ENCODE data around the gene DGKI. TPM values are rescaled to one million over a fixed set of nuclear protein-coding genes. Genes with fewer than 3 reads are reported as not detected.

Gene DGKI
- total and polyA plus RNA-seq, 2 experiments from 2014 or later, result 0.16 to 1.0 TPM

DNA sequence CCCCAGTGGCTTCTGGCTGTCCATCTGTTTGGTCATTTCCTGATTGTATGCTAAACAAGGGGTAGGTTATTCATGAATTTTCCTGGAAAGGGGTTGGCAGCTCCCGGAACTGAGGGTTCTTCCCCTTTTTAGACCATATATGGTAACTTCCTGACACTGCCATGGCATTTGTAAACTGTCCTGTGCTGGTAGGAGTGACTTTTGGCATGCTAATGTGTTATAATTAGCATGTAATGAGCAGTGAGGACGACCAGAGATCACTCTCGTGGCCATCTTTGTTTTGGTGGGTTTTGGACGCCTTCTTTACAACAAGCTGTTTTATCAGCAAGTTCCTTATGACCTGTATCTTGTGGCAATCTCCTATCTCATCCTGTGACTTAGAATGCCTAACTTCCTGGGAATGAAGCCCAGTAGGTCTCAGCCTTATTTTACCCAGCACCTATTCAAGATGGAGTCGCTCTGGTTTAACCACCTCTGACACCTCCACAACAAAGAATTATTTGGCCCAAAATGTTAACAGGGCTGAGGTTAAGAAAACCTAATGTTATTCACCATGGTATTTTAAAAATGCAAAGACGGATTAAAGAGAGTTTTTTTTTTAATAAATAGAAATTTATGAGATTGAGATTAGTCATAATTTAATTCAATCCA is 500.9 kb downstream of the DGKI start (continued):
- TF ChIP-seq, protein P1, sequence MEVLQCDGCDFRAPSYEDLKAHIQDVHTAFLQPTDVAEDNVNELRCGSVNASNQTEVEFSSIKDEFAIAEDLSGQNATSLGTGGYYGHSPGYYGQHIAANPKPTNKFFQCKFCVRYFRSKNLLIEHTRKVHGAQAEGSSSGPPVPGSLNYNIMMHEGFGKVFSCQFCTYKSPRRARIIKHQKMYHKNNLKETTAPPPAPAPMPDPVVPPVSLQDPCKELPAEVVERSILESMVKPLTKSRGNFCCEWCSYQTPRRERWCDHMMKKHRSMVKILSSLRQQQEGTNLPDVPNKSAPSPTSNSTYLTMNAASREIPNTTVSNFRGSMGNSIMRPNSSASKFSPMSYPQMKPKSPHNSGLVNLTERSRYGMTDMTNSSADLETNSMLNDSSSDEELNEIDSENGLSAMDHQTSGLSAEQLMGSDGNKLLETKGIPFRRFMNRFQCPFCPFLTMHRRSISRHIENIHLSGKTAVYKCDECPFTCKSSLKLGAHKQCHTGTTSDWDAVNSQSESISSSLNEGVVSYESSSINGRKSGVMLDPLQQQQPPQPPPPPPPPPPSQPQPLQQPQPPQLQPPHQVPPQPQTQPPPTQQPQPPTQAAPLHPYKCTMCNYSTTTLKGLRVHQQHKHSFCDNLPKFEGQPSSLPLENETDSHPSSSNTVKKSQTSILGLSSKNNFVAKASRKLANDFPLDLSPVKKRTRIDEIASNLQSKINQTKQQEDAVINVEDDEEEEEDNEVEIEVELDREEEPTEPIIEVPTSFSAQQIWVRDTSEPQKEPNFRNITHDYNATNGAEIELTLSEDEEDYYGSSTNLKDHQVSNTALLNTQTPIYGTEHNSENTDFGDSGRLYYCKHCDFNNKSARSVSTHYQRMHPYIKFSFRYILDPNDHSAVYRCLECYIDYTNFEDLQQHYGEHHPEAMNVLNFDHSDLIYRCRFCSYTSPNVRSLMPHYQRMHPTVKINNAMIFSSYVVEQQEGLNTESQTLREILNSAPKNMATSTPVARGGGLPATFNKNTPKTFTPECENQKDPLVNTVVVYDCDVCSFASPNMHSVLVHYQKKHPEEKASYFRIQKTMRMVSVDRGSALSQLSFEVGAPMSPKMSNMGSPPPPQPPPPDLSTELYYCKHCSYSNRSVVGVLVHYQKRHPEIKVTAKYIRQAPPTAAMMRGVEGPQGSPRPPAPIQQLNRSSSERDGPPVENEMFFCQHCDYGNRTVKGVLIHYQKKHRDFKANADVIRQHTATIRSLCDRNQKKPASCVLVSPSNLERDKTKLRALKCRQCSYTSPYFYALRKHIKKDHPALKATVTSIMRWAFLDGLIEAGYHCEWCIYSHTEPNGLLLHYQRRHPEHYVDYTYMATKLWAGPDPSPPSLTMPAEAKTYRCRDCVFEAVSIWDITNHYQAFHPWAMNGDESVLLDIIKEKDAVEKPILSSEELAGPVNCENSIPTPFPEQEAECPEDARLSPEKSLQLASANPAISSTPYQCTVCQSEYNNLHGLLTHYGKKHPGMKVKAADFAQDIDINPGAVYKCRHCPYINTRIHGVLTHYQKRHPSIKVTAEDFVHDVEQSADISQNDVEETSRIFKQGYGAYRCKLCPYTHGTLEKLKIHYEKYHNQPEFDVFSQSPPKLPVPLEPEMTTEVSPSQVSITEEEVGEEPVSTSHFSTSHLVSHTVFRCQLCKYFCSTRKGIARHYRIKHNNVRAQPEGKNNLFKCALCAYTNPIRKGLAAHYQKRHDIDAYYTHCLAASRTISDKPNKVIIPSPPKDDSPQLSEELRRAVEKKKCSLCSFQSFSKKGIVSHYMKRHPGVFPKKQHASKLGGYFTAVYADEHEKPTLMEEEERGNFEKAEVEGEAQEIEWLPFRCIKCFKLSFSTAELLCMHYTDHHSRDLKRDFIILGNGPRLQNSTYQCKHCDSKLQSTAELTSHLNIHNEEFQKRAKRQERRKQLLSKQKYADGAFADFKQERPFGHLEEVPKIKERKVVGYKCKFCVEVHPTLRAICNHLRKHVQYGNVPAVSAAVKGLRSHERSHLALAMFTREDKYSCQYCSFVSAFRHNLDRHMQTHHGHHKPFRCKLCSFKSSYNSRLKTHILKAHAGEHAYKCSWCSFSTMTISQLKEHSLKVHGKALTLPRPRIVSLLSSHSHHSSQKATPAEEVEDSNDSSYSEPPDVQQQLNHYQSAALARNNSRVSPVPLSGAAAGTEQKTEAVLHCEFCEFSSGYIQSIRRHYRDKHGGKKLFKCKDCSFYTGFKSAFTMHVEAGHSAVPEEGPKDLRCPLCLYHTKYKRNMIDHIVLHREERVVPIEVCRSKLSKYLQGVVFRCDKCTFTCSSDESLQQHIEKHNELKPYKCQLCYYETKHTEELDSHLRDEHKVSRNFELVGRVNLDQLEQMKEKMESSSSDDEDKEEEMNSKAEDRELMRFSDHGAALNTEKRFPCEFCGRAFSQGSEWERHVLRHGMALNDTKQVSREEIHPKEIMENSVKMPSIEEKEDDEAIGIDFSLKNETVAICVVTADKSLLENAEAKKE (CRISPR knock-in tag; IDR thresholded peaks at IDR 0.05), result no peak
- TF ChIP-seq NANOG (IDR thresholded peaks at IDR 0.05; ENCODE audit: borderline replicate concordance) (no peak), CREB1 (CRISPR knock-in tag; IDR thresholded peaks at IDR 0.05; ENCODE audit: low read depth) (no peak), JUNB (IDR thresholded peaks at IDR 0.05; ENCODE audit: unreplicated experiment) (no peak)
- TF ChIP-seq, protein P2, sequence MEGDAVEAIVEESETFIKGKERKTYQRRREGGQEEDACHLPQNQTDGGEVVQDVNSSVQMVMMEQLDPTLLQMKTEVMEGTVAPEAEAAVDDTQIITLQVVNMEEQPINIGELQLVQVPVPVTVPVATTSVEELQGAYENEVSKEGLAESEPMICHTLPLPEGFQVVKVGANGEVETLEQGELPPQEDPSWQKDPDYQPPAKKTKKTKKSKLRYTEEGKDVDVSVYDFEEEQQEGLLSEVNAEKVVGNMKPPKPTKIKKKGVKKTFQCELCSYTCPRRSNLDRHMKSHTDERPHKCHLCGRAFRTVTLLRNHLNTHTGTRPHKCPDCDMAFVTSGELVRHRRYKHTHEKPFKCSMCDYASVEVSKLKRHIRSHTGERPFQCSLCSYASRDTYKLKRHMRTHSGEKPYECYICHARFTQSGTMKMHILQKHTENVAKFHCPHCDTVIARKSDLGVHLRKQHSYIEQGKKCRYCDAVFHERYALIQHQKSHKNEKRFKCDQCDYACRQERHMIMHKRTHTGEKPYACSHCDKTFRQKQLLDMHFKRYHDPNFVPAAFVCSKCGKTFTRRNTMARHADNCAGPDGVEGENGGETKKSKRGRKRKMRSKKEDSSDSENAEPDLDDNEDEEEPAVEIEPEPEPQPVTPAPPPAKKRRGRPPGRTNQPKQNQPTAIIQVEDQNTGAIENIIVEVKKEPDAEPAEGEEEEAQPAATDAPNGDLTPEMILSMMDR (conservative IDR thresholded peaks at IDR 0.05; ENCODE audit: low read depth in 2 of 2), result no peak

DNA sequence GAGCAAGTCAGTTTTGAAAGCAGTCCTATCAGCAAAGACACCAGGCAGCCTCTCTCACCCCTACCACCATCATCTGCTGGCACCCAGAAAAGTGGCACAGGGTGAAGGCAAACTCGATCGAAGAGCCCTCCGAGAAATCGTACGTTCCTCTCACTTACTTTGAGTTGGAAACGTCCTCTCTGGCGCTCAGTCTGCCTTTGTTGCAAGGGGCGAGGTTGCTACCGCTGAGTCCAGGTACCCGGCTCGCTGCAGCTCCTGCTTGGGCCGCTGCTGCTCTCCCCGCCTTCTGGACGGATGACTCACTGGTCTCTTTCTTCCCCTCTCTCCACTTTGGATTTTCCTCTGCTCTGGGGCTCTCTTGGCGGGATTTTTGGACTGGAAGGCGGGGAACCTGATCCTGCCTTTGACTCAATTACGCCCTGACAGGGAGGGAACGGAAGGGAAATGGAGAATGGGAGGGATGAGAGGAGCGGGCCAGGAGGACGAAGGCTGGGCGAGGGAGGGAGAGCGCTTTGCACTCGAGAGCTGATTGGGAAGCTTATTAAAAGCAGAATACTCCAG is 503.4 kb downstream of the DGKI start, which contains the start of gene PTN:
Gene PTN (minus strand): TSS at position 453 of the 561 bp plus-strand sequence. CDS start 88,760 bp downstream, outside the sequence.
- Histone ChIP-seq H3K4me1 (ENCODE audit: insufficient read depth) (peaks cover 39% of the 10 kb centered on the region), H3K79me2 (replicated peaks; ENCODE audit: insufficient read depth) (0 out of 2 replicates have a peak, but pooled peaks cover 5% of the 10 kb centered on the region), H3K36me3 (ENCODE audit: insufficient read depth) (no peaks in the 10 kb centered on the region), H3K4me2 (peak within 1 kb of the TSS; percentile 89), H4K20me1 (replicated peaks; ENCODE audit: insufficient read depth) (no peaks in the 10 kb centered on the region), H2AFZ (peak within 1 kb of the TSS; percentile 93), H3K4me3 (peak within 1 kb of the TSS; percentile 65), H3K9me2 (ENCODE audit: insufficient read depth) (0 out of 2 replicates have a peak, but pooled peaks cover 7% of the 10 kb centered on the region), H3F3A (replicated peaks; ENCODE audit: low read depth) (no peaks in the 10 kb centered on the region), H3K27ac (ENCODE audit: low read depth) (no peak within 1 kb of the TSS), H3K27me3 (ENCODE audit: insufficient read depth) (peaks cover 15% of the 10 kb centered on the region)
- H3K27me3 Mint-ChIP-seq (ENCODE audit: insufficient read depth, low read depth, poor library complexity), result peaks cover 14% of the 10 kb centered on the region
- H3K27ac Mint-ChIP-seq, result peak within 1 kb of the TSS; percentile 47
- peaks cover 6% of the 10 kb centered on the region; the same call in 1 of the 3 replicates for H3K36me3 Mint-ChIP-seq (ENCODE audit: low read depth)
- peak within 1 kb of the TSS; percentile 87 for H3K4me3 Mint-ChIP-seq
- TF ChIP-seq POLR2AphosphoS5 (IDR thresholded peaks at IDR 0.05; ENCODE audit: low read depth) (no peak), STAT1 (IDR thresholded peaks at IDR 0.05; ENCODE audit: unreplicated experiment) (no peak), JUNB (IDR thresholded peaks at IDR 0.05; ENCODE audit: unreplicated experiment) (no peak), EZH2phosphoT487 (IDR thresholded peaks at IDR 0.05; ENCODE audit: unreplicated experiment) (no peak), CREB1 (CRISPR knock-in tag; IDR thresholded peaks at IDR 0.05; ENCODE audit: low read depth) (no peak), EZH2 (IDR thresholded peaks at IDR 0.05; ENCODE audit: low read depth, unreplicated experiment) (no peak)
- TF ChIP-seq, protein P3, sequence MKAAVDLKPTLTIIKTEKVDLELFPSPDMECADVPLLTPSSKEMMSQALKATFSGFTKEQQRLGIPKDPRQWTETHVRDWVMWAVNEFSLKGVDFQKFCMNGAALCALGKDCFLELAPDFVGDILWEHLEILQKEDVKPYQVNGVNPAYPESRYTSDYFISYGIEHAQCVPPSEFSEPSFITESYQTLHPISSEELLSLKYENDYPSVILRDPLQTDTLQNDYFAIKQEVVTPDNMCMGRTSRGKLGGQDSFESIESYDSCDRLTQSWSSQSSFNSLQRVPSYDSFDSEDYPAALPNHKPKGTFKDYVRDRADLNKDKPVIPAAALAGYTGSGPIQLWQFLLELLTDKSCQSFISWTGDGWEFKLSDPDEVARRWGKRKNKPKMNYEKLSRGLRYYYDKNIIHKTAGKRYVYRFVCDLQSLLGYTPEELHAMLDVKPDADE (IDR thresholded peaks at IDR 0.05), result no peak
- TF ChIP-seq, protein P2 (conservative IDR thresholded peaks at IDR 0.05; ENCODE audit: low read depth in 2 of 2), result no peak
- H3K9me3 Mint-ChIP-seq, result no peaks in the 10 kb centered on the region
- ATAC-seq (peak; percentile 93), DNase-seq (ENCODE audit: low spot score) (peak; percentile 82)
- peaks cover 52% of the 10 kb centered on the region for H3K4me1 Mint-ChIP-seq

Data from GM23338 (cell line).